H1 (cell line): ENCODE results near the gene PCSK4. TPM values are rescaled to one million over a fixed set of nuclear protein-coding genes. Genes with fewer than 3 reads are reported as not detected.

Experiments
- EP300 ChIP-seq, 2 experiments: IDR thresholded peaks; 1 replicate in 1 of 2; 2 replicates in 1 of 2; pipeline ENCODE4 v1.6.1; 2011 to 2012; ENCODE audit warnings: low read depth in 2 of 2, low read length in 2 of 2, mild to moderate bottlenecking in 2 of 2, borderline replicate concordance in 1 of 2, inconsistent platforms in 1 of 2, moderate library complexity in 1 of 2
- polyA plus RNA-seq, 7 experiments: library from polyadenylated mRNA; depleted of rRNA in 3 of 7; stranded (reverse) in 5 of 7; unstranded in 2 of 7; fragments of >200 nt in 5 of 7; fragments of 200-250 nt in 2 of 7; gene quantifications; 1 replicate in 5 of 7; 2 replicates in 1 of 7; 4 replicates in 1 of 7; pipeline versions ENCODE4 v1.2.1 to v1.2.3, GENCODE V29; 2011 to 2013; ENCODE audit warnings: missing spikeins in 2 of 7, mixed read lengths in 2 of 7
- total RNA-seq: library from RNA; stranded (reverse); fragmentation: NEBNext Ultra II Directional; extraction: Animal tissue kit (Norgen Biotek cat#: 25700); gene quantifications from 2 replicates; pipeline ENCODE4 v1.2.1, GENCODE V29; 2021

The PCSK4 gene
- total and polyA plus RNA-seq, 2 of the 8 experiments (the other 6 are each of a cell fraction or from before 2014, with no cell fraction given), result 9.8 to 10.7 TPM

DNA sequence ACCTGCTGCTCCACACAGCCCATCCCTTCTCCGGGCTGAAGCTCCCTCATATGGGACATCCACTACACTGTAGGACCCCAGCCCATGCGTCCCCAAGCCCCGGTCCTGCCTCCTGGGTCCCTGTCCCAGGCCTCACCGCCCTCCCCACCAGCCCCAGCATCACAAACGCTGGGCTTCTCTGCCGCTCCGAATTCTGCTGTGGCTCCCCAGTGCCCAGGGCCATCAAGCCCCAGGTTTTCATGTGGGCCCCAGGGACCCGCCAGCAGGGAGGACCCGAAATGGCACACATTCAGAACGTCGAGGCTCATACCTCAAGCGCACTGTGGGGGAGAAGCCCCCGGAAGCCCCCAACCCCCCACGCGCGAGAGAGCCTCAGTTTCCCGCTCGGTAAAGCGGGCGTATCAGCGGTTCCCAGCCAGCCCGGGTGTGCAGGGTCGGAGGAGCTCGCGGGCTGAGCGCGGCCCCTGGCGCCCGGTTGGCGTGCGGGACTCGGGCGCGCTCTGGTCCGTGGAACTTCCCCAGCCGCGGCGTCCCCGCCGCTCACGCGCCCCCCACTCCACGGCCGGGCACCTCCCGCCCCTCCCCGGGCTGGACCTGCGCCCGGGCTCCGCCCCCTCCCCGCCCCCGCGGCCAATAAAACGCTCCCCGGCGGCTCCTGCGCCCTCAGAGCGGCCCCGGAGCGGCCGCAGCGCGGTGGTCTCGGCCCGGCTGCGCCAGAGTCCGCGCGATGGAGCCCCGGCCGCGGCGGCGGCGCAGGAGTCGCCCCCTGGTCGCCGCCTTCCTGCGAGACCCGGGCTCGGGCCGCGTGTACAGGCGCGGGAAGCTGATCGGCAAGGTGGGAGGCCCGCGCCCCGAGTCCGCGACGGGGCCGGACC, 33.5 kb upstream of the PCSK4 start, which contains the start of gene PLK5 (continued):
- no peak for TF ChIP-seq EP300 (IDR thresholded peaks at IDR 0.05; ENCODE audit: borderline replicate concordance in 1 of 2, low read depth in 2 of 2, low read length in 2 of 2)
- TF ChIP-seq, all 59 proteins: peak for 12
